Measurements from ENCODE around the gene SPATA13. TPM values are rescaled to one million over a fixed set of nuclear protein-coding genes. Genes with fewer than 3 reads are reported as not detected.

SPATA13 gene
- total RNA-seq, 1 experiment from 2014 or later = 28.7 TPM

GRCh38 chr13:24225930-24226329 lies 65.4 kb downstream of the SPATA13 start:
- DNase-seq = no peak
- Histone ChIP-seq H2AFZ (no peak overlapping the region), H3F3A (ENCODE audit: insufficient read depth, low read depth) (0 out of 2 replicates have a peak, but pooled peaks cover 9% of the 10 kb centered on the region), H3K9me2 (ENCODE audit: insufficient read depth) (no peaks in the 10 kb centered on the region), H3K36me3 (ENCODE audit: low read depth) (no peaks in the 10 kb centered on the region), H3K9me3 (ENCODE audit: insufficient read depth, low read depth) (no peaks in the 10 kb centered on the region), H4K20me1 (ENCODE audit: insufficient read depth) (no peaks in the 10 kb centered on the region; the same call in 1 of the 2 replicates), H3K4me3 (no peak overlapping the region), H3K4me2 (no peak overlapping the region), H3K27ac (no peak overlapping the region), H3K79me2 (ENCODE audit: low read depth) (peaks cover 29% of the 10 kb centered on the region), H3K4me1 (replicated peaks; ENCODE audit: insufficient read depth) (peaks cover 7% of the 10 kb centered on the region), H3K27me3 (ENCODE audit: insufficient read depth, low read depth) (no peaks in the 10 kb centered on the region)
- TF ChIP-seq, protein P1, sequence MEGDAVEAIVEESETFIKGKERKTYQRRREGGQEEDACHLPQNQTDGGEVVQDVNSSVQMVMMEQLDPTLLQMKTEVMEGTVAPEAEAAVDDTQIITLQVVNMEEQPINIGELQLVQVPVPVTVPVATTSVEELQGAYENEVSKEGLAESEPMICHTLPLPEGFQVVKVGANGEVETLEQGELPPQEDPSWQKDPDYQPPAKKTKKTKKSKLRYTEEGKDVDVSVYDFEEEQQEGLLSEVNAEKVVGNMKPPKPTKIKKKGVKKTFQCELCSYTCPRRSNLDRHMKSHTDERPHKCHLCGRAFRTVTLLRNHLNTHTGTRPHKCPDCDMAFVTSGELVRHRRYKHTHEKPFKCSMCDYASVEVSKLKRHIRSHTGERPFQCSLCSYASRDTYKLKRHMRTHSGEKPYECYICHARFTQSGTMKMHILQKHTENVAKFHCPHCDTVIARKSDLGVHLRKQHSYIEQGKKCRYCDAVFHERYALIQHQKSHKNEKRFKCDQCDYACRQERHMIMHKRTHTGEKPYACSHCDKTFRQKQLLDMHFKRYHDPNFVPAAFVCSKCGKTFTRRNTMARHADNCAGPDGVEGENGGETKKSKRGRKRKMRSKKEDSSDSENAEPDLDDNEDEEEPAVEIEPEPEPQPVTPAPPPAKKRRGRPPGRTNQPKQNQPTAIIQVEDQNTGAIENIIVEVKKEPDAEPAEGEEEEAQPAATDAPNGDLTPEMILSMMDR (conservative IDR thresholded peaks at IDR 0.05) = no peak
- no peak for TF ChIP-seq EZH2 (IDR thresholded peaks at IDR 0.05; ENCODE audit: low read depth)
- POLR2A ChIA-PET (ENCODE audit: unreplicated experiment) = no interaction called here
- BruUV-seq (replicated peaks) = no TSS peak
- CTCF ChIA-PET = interaction anchor here (0.6 kb wide), 1 partner anchor 205 kb away, joined by 6 read pairs; no protein-coding TSS in a partner anchor
- intact Hi-C loops (cut with micrococcal nuclease; ENCODE audit: unreplicated experiment) = no loop called here

- Histone ChIP-seq H3K4me3 (no peak overlapping the region), H3K79me2 (ENCODE audit: low read depth) (peaks cover 29% of the 10 kb centered on the region), H3K9me2 (ENCODE audit: insufficient read depth) (no peaks in the 10 kb centered on the region), H3K4me2 (no peak overlapping the region), H3K27me3 (ENCODE audit: insufficient read depth, low read depth) (no peaks in the 10 kb centered on the region), H3K9me3 (ENCODE audit: insufficient read depth, low read depth) (no peaks in the 10 kb centered on the region), H3F3A (ENCODE audit: insufficient read depth, low read depth) (0 out of 2 replicates have a peak, but pooled peaks cover 9% of the 10 kb centered on the region), H2AFZ (no peak overlapping the region), H4K20me1 (ENCODE audit: insufficient read depth) (peaks cover 3% of the 10 kb centered on the region; the same call in 1 of the 2 replicates), H3K4me1 (replicated peaks; ENCODE audit: insufficient read depth) (no peaks in the 10 kb centered on the region), H3K36me3 (ENCODE audit: low read depth) (no peaks in the 10 kb centered on the region), H3K27ac (no peak overlapping the region)
- POLR2A ChIA-PET (ENCODE audit: unreplicated experiment) = no interaction called here
- CTCF ChIA-PET = no interaction called here
- no TSS peak for BruUV-seq (replicated peaks)
- TF ChIP-seq, protein P1 (conservative IDR thresholded peaks at IDR 0.05) = no peak
- TF ChIP-seq EZH2 (IDR thresholded peaks at IDR 0.05; ENCODE audit: low read depth) = no peak
- intact Hi-C loops (cut with micrococcal nuclease; ENCODE audit: unreplicated experiment) = no loop called here
- DNase-seq = no peak
Observed at GRCh38 chr13:24226762-24227161, 66.2 kb downstream of the SPATA13 start.

GRCh38 chr13:24228852-24229458 lies 68.4 kb downstream of the SPATA13 start:
- peaks cover 26% of the 10 kb centered on the region for H3K79me2 ChIP-seq (ENCODE audit: low read depth)
- H3K4me2 ChIP-seq = no peak overlapping the region
- DNase-seq = peak; percentile 20 to 38
- ChIA-PET CTCF (interaction anchor here (0.6 to 1.0 kb wide), 4 partner anchors 208 to 490 kb away, joined by 3 to 6 read pairs (median 4); no protein-coding TSS in a partner anchor), POLR2A (ENCODE audit: unreplicated experiment) (interaction anchor here (0.5 kb wide), 1 partner anchor 153 kb away, joined by 3 read pairs; no protein-coding TSS in a partner anchor)
- H3K9me3 ChIP-seq (ENCODE audit: insufficient read depth, low read depth) = no peaks in the 10 kb centered on the region
- no peaks in the 10 kb centered on the region for H3K36me3 ChIP-seq (ENCODE audit: low read depth)
- no peak for TF ChIP-seq EZH2 (IDR thresholded peaks at IDR 0.05; ENCODE audit: low read depth)
- TF ChIP-seq, protein P1 (conservative IDR thresholded peaks at IDR 0.05) = peak; percentile 90
- peaks cover 3% of the 10 kb centered on the region; the same call in 1 of the 2 replicates for H4K20me1 ChIP-seq (ENCODE audit: insufficient read depth)
- no peak overlapping the region for H3K27ac ChIP-seq
- H2AFZ ChIP-seq = no peak overlapping the region
- H3F3A ChIP-seq (ENCODE audit: insufficient read depth, low read depth) = peaks cover 9% of the 10 kb centered on the region; the same call in 1 of the 2 replicates
- no peaks in the 10 kb centered on the region for H3K4me1 ChIP-seq (replicated peaks; ENCODE audit: insufficient read depth)
- no TSS peak for BruUV-seq (replicated peaks)
- H3K27me3 ChIP-seq (ENCODE audit: insufficient read depth, low read depth) = no peaks in the 10 kb centered on the region
- no peaks in the 10 kb centered on the region for H3K9me2 ChIP-seq (ENCODE audit: insufficient read depth)
- intact Hi-C loops (cut with micrococcal nuclease; ENCODE audit: unreplicated experiment) = loop anchor here (2.0 kb wide), 1 partner anchor 208 kb away; no protein-coding TSS in a partner anchor
- H3K4me3 ChIP-seq = no peak overlapping the region

Data from PC-9 (cell line).